Activated T-cell treated with anti-CD3 and anti-CD28 coated beads for 24 hours (primary cell): ENCODE data around the gene NR2F6.
A peak's percentile ranks its signal among the peaks of the same experiment; 100 is the strongest.

ENCODE experiments used
- DNase-seq: peaks from one replicate; pipeline ENCODE4 v3.0.0-alpha.2; 2020; ENCODE audit warnings: low read depth

The NR2F6 gene

GRCh38 chr19:17263712-17264640 lies 18.3 kb upstream of the NR2F6 start:
- DNase-seq = no peak

GRCh38 chr19:17262557-17262956 lies 16.8 kb upstream of the NR2F6 start:
- no peak for DNase-seq

- peak; percentile 86 for DNase-seq
Observed at GRCh38 chr19:17260842-17261325, 15.2 kb upstream of the NR2F6 start.

- no peak for DNase-seq
Observed at GRCh38 chr19:17259934-17260333, 14.2 kb upstream of the NR2F6 start.

- DNase-seq = no peak
Observed at GRCh38 chr19:17259118-17259780, 13.5 kb upstream of the NR2F6 start.

GRCh38 chr19:17256130-17256529 lies 10.4 kb upstream of the NR2F6 start:
- DNase-seq = no peak

- no peak for DNase-seq
Observed at GRCh38 chr19:17255150-17255621, 9.5 kb upstream of the NR2F6 start.

- no peak for DNase-seq
Observed at GRCh38 chr19:17254636-17255035, 8.9 kb upstream of the NR2F6 start.

GRCh38 chr19:17249887-17250548 lies 4.3 kb upstream of the NR2F6 start:
- no peak for DNase-seq

- no peak for DNase-seq
Observed at GRCh38 chr19:17248011-17248776, 2.5 kb upstream of the NR2F6 start.

- DNase-seq = no peak
Observed at GRCh38 chr19:17246681-17247425, 1.1 kb upstream of the NR2F6 start.

GRCh38 chr19:17244618-17245534 lies 843 bp downstream of the NR2F6 start:
- DNase-seq = no peak

- no peak for DNase-seq
Observed at GRCh38 chr19:17243830-17244617, 1.7 kb downstream of the NR2F6 start.

GRCh38 chr19:17243211-17243829 lies 2.4 kb downstream of the NR2F6 start:
- no peak for DNase-seq

- no peak for DNase-seq
Observed at GRCh38 chr19:17242431-17243208, 3.1 kb downstream of the NR2F6 start.

GRCh38 chr19:17240826-17241399 lies 4.8 kb downstream of the NR2F6 start:
- no peak for DNase-seq

GRCh38 chr19:17240062-17240752 lies 5.5 kb downstream of the NR2F6 start:
- no peak for DNase-seq
